HepG2 (cell line): ENCODE data around the gene NABP1. TPM values are rescaled to one million over a fixed set of nuclear protein-coding genes. Genes with fewer than 3 reads are reported as not detected.

Source experiments
- ATAC-seq: fragments of 200-7000 bp; cut with Tn5 transposase; 3 replicates; pipeline ENCODE4 v1.9.1; 2020; ENCODE audit warnings: mild to moderate bottlenecking, moderate library complexity
- BruUV-seq: library from RNA; stranded (reverse); fragments of 400-500 nt; replicated peaks from 2 replicates; lab custom pipeline; 2021; lab: Mats Ljungman, UMichigan
- CTCF ChIA-PET: fragments of 300-600 bp; formaldehyde crosslinking; extraction: SDS; loops from one replicate; lab custom pipeline; 2021; ENCODE audit warnings: low total read pairs, inconsistent platforms, low intra/inter-chr PET ratio; lab: Yijun Ruan, JAX
- POLR2A ChIA-PET: fragments of 350-600 bp; sonication (Branson Sonifier 250); formaldehyde crosslinking; loops from one replicate; lab custom pipeline; 2020; ENCODE audit warnings: antibody characterized with exemption, inconsistent platforms; lab: Yijun Ruan, JAX
- DNase-seq: peaks from one replicate; pipeline ENCODE4 v3.0.0-alpha.2; 2015; ENCODE audit warnings: low spot score
- FAIRE-seq: peaks from 3 replicates; lab custom pipeline; 2011; peaks lifted over from hg19 to GRCh38; lab: Jason Lieb, UNC
- H2AFZ ChIP-seq: one replicate; pipeline ENCODE4 v1.6.1; 2011; ENCODE audit warnings: low read length, inconsistent platforms
- H3K27ac ChIP-seq: fragments of 300-600 bp; 3 replicates; pipeline ENCODE4 v1.8.0; 2011; ENCODE audit warnings: mixed run types, mild to moderate bottlenecking, mixed read lengths, low read length, inconsistent platforms; ENCODE audit not compliant: insufficient read depth; ENCODE audit errors: extremely low read length
- H3K27me3 ChIP-seq, 2 experiments: fragments of 200-600 bp in 1 of 2; 2 replicates in 1 of 2; 3 replicates in 1 of 2; pipeline versions ENCODE4 v1.6.0 to v1.8.0; 2011; ENCODE audit warnings: low read length in 2 of 2, mild to moderate bottlenecking in 2 of 2, moderate library complexity in 2 of 2, inconsistent platforms in 1 of 2; ENCODE audit not compliant: insufficient read depth in 2 of 2, control insufficient read depth in 1 of 2
- H3K36me3 ChIP-seq, 2 experiments: fragments of 200-600 bp in 1 of 2; replicated peaks in 1 of 2; 2 replicates in 1 of 2; 3 replicates in 1 of 2; pipeline versions ENCODE4 v1.5.1 to v1.8.0; 2011; ENCODE audit warnings: low read length in 2 of 2, inconsistent platforms in 1 of 2; ENCODE audit not compliant: insufficient read depth in 2 of 2, control insufficient read depth in 1 of 2
- H3K4me1 ChIP-seq: 2 replicates; pipeline ENCODE4 v1.5.1; 2012; ENCODE audit warnings: low read length, inconsistent platforms; ENCODE audit not compliant: insufficient read depth
- H3K4me2 ChIP-seq: 2 replicates; pipeline ENCODE4 v1.6.0; 2011; ENCODE audit warnings: low read depth, low read length, inconsistent platforms
- H3K4me3 ChIP-seq, 3 experiments: fragments of 200-600 bp in 1 of 3; sonication (generic), shearing (Covaris generic) in 1 of 3; replicated peaks in 1 of 3; 2 replicates each; pipeline ENCODE4 v1.5.1; 2011 to 2016; ENCODE audit warnings: low read length in 3 of 3, inconsistent platforms in 2 of 3, low read depth in 2 of 3, mild to moderate bottlenecking in 2 of 3, control low read depth in 1 of 3, mixed read lengths in 1 of 3; ENCODE audit not compliant: insufficient read depth in 1 of 3
- H3K79me2 ChIP-seq: one replicate; pipeline ENCODE4 v1.6.1; 2011; ENCODE audit warnings: low read length, inconsistent platforms; ENCODE audit not compliant: insufficient read depth
- H3K9ac ChIP-seq: 2 replicates; pipeline ENCODE4 v1.6.0; 2011; ENCODE audit warnings: mild to moderate bottlenecking, low read depth, low read length, inconsistent platforms; ENCODE audit not compliant: insufficient read depth
- H3K9me3 ChIP-seq: 2 replicates; pipeline ENCODE4 v1.5.1; 2012; ENCODE audit warnings: mild to moderate bottlenecking, low read length
- H4K20me1 ChIP-seq: 2 replicates; pipeline ENCODE4 v1.6.0; 2011; ENCODE audit warnings: inconsistent platforms, mild to moderate bottlenecking, low read length, moderate library complexity; ENCODE audit not compliant: insufficient read depth
- GRHL1 ChIP-seq: sonication (generic); formaldehyde crosslinking; conservative IDR thresholded peaks from 2 replicates; pipeline ENCODE4 v1.8.0; 2022; ENCODE audit warnings: missing genetic modification reagents
- PAF1 ChIP-seq: IDR thresholded peaks from 2 replicates; pipeline ENCODE4 v1.6.1; 2016; ENCODE audit warnings: missing genetic modification reagents, missing compliant biosample characterization
- ZNF816 ChIP-seq: sonication (generic); formaldehyde crosslinking; IDR thresholded peaks from 2 replicates; pipeline ENCODE4 v1.8.0; 2022; ENCODE audit warnings: missing genetic modification reagents, mild to moderate bottlenecking, borderline replicate concordance
- WGBS: methylation state at CpG from one replicate; pipeline ENCODE4 v1.1.6; 2017; ENCODE audit warnings: low lambda C conversion rate; 5-methylcytosine and 5-hydroxymethylcytosine counted together
- in situ Hi-C: cut with HindIII; loops from 2 replicates; pipeline ENCODE4 v1.10.0; 2017; ENCODE audit warnings: low pct_unique_long_range_greater_than_20kb; ENCODE audit not compliant: extremely low pct_ligation_motif_present
- intact Hi-C: fragments of 100-400 bp; cut with micrococcal nuclease; formaldehyde crosslinking; loops from one replicate; pipeline ENCODE4 v1.10.0; 2022; ENCODE audit not compliant: unreplicated experiment
- polyA plus RNA-seq, 8 experiments: library from polyadenylated mRNA; depleted of rRNA in 3 of 8; stranded (reverse) in 7 of 8; unstranded in 1 of 8; fragments of >200 nt; fragmentation: Illumina TruSeq in 4 of 8; extraction: Trizol in 4 of 8; gene quantifications; 2 replicates each; pipeline versions ENCODE4 v1.2.1 to v1.2.3, GENCODE V29; 2011 to 2016; ENCODE audit warnings: low read depth in 4 of 8, missing spikeins in 1 of 8, mixed read lengths in 1 of 8; ENCODE audit not compliant: insufficient read depth in 1 of 8
- total RNA-seq, 5 experiments: library from RNA; depleted of rRNA; stranded (reverse); fragments of >200 nt; fragmentation: Illumina TruSeq; extraction: Trizol; gene quantifications; 2 replicates each; pipeline ENCODE4 v1.2.3, GENCODE V29; 2016; ENCODE audit warnings: low read depth in 1 of 5

NABP1 gene
- total and polyA plus RNA-seq, 2 of the 13 experiments (the other 11 are each of a cell fraction or from before 2014, with no cell fraction given) = 14.9 to 19.8 TPM

GRCh38 chr2:191638079-191638801 is 39.7 kb upstream of the NABP1 start (continued):
- TF ChIP-seq GRHL1 = no peak
- TF ChIP-seq, all 625 proteins: peak for 50

- no peak overlapping the region for H2AFZ ChIP-seq
- no peaks in the 10 kb centered on the region for H3K27me3 ChIP-seq
- no peaks in the 10 kb centered on the region for H3K9me3 ChIP-seq
- H3K36me3 ChIP-seq = no peaks in the 10 kb centered on the region
- no peaks in the 10 kb centered on the region for H3K79me2 ChIP-seq
- H3K4me1 ChIP-seq = peaks cover 58% of the 10 kb centered on the region
- ATAC-seq (no peak), FAIRE-seq (no peak), DNase-seq (no peak)
- ChIA-PET POLR2A (interaction anchor here (0.8 to 4.7 kb wide), 6 partner anchors 11 to 53 kb away, joined by 3 to 153 read pairs (median 4); partner anchors contain the start of gene NABP1), CTCF (no interaction called here)
- no peak overlapping the region for H3K4me3 ChIP-seq
- H3K27ac ChIP-seq = peak overlapping the region; percentile 75
- WGBS = 96% methylated on average over 1 of the region's 1 CpG
- no peaks in the 10 kb centered on the region for H4K20me1 ChIP-seq
- BruUV-seq = no TSS peak
- no peak for TF ChIP-seq PAF1 (CRISPR knock-in tag)
- TF ChIP-seq ZNF816 (CRISPR knock-in tag) = 0 out of 2 replicates have a peak, but pooled peaks have one; percentile 9
- intact Hi-C loops = loop anchor here (5.0 kb wide), 3 partner anchors 54 to 229 kb away; no protein-coding TSS in a partner anchor
- no peak overlapping the region for H3K9ac ChIP-seq
- in situ Hi-C loops = loop anchor here (5.0 kb wide), 1 partner anchor 39 kb away; the partner anchor contains the start of gene NABP1
- H3K4me2 ChIP-seq = peak overlapping the region; percentile 66; the same call in 1 of the 2 replicates
Measured at GRCh38 chr2:191638802-191639172, 39.1 kb upstream of the NABP1 start.
